HG03175 (cell line): ENCODE data around the gene DNAI2.

ENCODE experiments used
- ATAC-seq: cut with Tn5 transposase; IDR thresholded peaks from one replicate; pipeline ENCODE4 v1.9.1; 2021; ENCODE audit warnings: mild to moderate bottlenecking, moderate library complexity; ENCODE audit not compliant: unreplicated experiment

The DNAI2 gene

GRCh38 chr17:74357466-74357809 is 83.4 kb downstream of the DNAI2 start:
- no peak for ATAC-seq

GRCh38 chr17:74358697-74359096 is 84.7 kb downstream of the DNAI2 start:
- ATAC-seq = no peak

DNA sequence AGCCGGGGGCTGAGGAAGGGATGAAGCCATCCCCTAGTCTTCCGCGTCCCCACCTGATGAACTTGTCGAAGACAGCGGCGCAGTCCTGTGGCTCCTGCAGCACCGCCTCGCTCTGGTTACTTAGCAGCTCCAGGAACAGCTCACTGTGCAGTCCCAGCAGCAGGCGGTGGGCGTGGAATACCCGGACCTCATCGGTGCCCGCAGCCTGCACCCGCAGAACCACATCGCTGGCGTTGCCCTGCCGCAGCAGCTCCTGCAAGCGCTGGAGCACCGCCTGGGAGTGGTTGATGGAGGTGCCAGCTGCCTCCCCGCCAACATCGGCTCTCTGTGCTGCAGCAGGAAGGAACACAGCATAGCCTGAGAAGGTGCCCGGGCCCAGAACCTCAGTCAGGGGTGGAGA is 85.9 kb downstream of the DNAI2 start:
- no peak for ATAC-seq

DNA sequence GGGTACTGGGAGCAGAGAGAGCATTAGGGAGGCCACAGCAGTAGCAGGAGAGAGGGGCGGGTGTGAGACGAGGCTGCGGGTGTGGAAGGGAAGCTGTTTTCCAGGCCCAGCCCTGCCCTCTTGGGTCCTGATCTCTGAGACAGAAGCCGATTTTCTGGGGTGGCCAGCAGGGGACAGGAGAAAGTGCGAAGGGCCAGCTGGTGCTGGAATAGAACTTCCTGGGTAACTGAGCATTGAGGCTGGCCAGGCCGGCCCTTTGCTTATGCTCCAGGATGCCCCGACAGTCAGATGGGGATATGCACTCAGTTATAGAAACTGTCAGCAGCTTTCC is 86.8 kb downstream of the DNAI2 start:
- ATAC-seq = no peak

- ATAC-seq = no peak
These were observed 87.4 kb downstream of the DNAI2 start, which contains the start of gene BTBD17 for GRCh38 chr17:74361230-74362068. Gene BTBD17 (minus strand): TSS chr17:74361868. CDS start chr17:74361819, 49 bp downstream.

GRCh38 chr17:74362069-74362405 is 88.0 kb downstream of the DNAI2 start:
- ATAC-seq = no peak

DNA sequence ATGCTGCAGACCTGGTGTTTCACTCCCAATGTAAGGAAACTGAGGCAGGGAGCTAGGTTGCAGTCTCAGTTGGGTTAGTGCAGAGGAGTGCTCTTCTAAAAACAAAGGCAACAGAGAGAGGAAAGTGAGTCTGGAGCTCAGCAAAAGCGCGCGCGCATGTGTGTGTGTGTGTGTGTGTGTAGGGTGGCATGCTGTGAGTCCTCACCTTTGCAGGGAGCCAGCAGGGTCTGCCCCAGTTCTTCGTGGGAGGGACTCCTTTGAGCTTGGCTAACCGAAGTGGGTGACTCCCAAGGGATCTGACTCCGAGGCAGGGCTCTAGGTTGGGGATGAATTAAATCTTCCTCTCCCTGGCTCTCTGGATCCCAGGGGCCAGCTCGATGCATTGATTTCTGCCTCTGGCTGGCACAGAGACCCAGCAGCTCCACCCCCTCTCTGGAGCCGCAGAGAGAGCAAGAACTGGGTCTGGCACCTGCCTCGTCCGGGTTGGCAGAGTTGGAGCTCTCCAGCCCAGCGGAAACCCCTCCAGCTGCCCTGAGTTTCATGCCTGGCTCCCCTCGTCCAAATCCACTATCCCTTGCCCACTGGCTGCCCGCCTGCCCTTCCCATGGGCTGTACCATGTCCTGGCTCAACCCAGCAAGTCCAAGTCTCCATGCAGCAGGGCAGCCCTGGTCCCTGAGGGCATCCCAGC is 88.9 kb downstream of the DNAI2 start:
- no peak for ATAC-seq
